Progenitor cell of endocrine pancreas (in vitro differentiated cells): ENCODE results near the gene RHBDL1. TPM values are rescaled to one million over a fixed set of nuclear protein-coding genes. Genes with fewer than 3 reads are reported as not detected.

Experiments used
- DNase-seq: peaks from one replicate; pipeline ENCODE4 v3.0.0; 2021; ENCODE audit warnings: low spot score; ENCODE audit not compliant: unreplicated experiment
- H3K27ac Mint-ChIP-seq: 2 replicates; pipeline ENCODE4 v1.8.0; 2021; ENCODE audit warnings: mild to moderate bottlenecking, moderate library complexity, mixed read lengths
- H3K27me3 Mint-ChIP-seq: 2 replicates; pipeline ENCODE4 v1.8.0; 2021; ENCODE audit warnings: mixed read lengths
- H3K36me3 Mint-ChIP-seq: 2 replicates; pipeline ENCODE4 v1.8.0; 2022; ENCODE audit warnings: mixed read lengths; ENCODE audit not compliant: insufficient read depth
- H3K4me1 Mint-ChIP-seq: 2 replicates; pipeline ENCODE4 v1.8.0; 2021; ENCODE audit warnings: low read depth, mixed read lengths
- H3K4me3 Mint-ChIP-seq: 2 replicates; pipeline ENCODE4 v1.8.0; 2021; ENCODE audit warnings: low read depth, mild to moderate bottlenecking, moderate library complexity, mixed read lengths
- H3K9me3 Mint-ChIP-seq: 2 replicates; pipeline ENCODE4 v1.8.0; 2021; ENCODE audit warnings: low read depth, mixed read lengths
- CTCF ChIP-seq: fragments of 200-600 bp; sonication (generic); IDR thresholded peaks from one replicate; pipeline ENCODE4 v1.5.0; 2021; ENCODE audit warnings: antibody characterized with exemption, mild to moderate bottlenecking; ENCODE audit not compliant: unreplicated experiment
- total RNA-seq: library from RNA; stranded (reverse); gene quantifications from 2 replicates; pipeline ENCODE4 v1.2.1, GENCODE V29; 2021

The RHBDL1 gene
- total RNA-seq, 1 donor from 2014 or later = 5.2 TPM

- Mint-ChIP-seq H3K9me3 (no peaks in the 10 kb centered on the region), H3K36me3 (peaks cover 2% of the 10 kb centered on the region), H3K4me1 (peaks cover 4% of the 10 kb centered on the region), H3K4me3 (peak within 1 kb of the TSS; percentile 73), H3K27me3 (no peaks in the 10 kb centered on the region), H3K27ac (peak within 1 kb of the TSS; percentile 89)
- TF ChIP-seq CTCF = no peak
- DNase-seq = peak; percentile 84
Observed at GRCh38 chr16:648781-649589, 26.5 kb upstream of the RHBDL1 start, which contains the start of gene WDR90. TSS of gene WDR90 (plus strand) at chr16:649365. CDS start at chr16:649417, 52 bp downstream.

- peak overlapping the region; percentile 71 for H3K4me3 Mint-ChIP-seq
- TF ChIP-seq CTCF = no peak
Observed at GRCh38 chr16:649631-650030, 25.8 kb upstream of the RHBDL1 start.

GRCh38 chr16:651844-652243, 23.6 kb upstream of the RHBDL1 start:
- no peaks in the 10 kb centered on the region for H3K27me3 Mint-ChIP-seq
- TF ChIP-seq CTCF = no peak
- no peaks in the 10 kb centered on the region for H3K36me3 Mint-ChIP-seq
- no peak overlapping the region for H3K27ac Mint-ChIP-seq
- no peak overlapping the region for H3K4me3 Mint-ChIP-seq
- no peaks in the 10 kb centered on the region for H3K9me3 Mint-ChIP-seq
- H3K4me1 Mint-ChIP-seq = peaks cover 1% of the 10 kb centered on the region
- DNase-seq = no peak

More at GRCh38 chr16:649631-650030, 25.8 kb upstream of the RHBDL1 start:
- H3K9me3 Mint-ChIP-seq = no peaks in the 10 kb centered on the region
- no peaks in the 10 kb centered on the region for H3K27me3 Mint-ChIP-seq
- no peak overlapping the region for H3K27ac Mint-ChIP-seq
- DNase-seq = no peak
- H3K4me1 Mint-ChIP-seq = peaks cover 3% of the 10 kb centered on the region
- peaks cover 2% of the 10 kb centered on the region for H3K36me3 Mint-ChIP-seq

- DNase-seq = no peak
- no peaks in the 10 kb centered on the region for H3K27me3 Mint-ChIP-seq
- H3K9me3 Mint-ChIP-seq = no peaks in the 10 kb centered on the region
- no peaks in the 10 kb centered on the region for H3K36me3 Mint-ChIP-seq
- H3K4me3 Mint-ChIP-seq = no peak overlapping the region
- TF ChIP-seq CTCF = no peak
- no peak overlapping the region for H3K27ac Mint-ChIP-seq
- peaks cover 1% of the 10 kb centered on the region for H3K4me1 Mint-ChIP-seq
Observed at GRCh38 chr16:652454-653305, 22.8 kb upstream of the RHBDL1 start.

GRCh38 chr16:654034-654433, 21.4 kb upstream of the RHBDL1 start:
- Mint-ChIP-seq H3K27ac (no peak overlapping the region), H3K9me3 (no peaks in the 10 kb centered on the region), H3K4me3 (no peak overlapping the region), H3K36me3 (no peaks in the 10 kb centered on the region), H3K4me1 (peaks cover 1% of the 10 kb centered on the region), H3K27me3 (no peaks in the 10 kb centered on the region)
- DNase-seq = no peak
- TF ChIP-seq CTCF = no peak
